K562 (cell line): Measurements from ENCODE around the gene WDR54. TPM values are rescaled to one million over a fixed set of nuclear protein-coding genes. Genes with fewer than 3 reads are reported as not detected.

Experiments
- BRD4 ChIP-seq: fragments of 200-600 bp; sonication (generic); IDR thresholded peaks from 2 replicates; pipeline ENCODE4 v1.6.1; 2017; ENCODE audit warnings: inconsistent platforms
- CEBPZ ChIP-seq: fragments of 150-350 bp; IDR thresholded peaks from 2 replicates; pipeline ENCODE4 v1.6.1; 2014; ENCODE audit warnings: low read depth, mild to moderate bottlenecking, low read length, borderline replicate concordance
- EHMT2 ChIP-seq: fragments of 450-650 bp; IDR thresholded peaks from 2 replicates; pipeline ENCODE4 v1.6.1; 2018; ENCODE audit warnings: antibody characterized with exemption
- ELF1 ChIP-seq: fragments of 200-800 bp; sonication (Bioruptor generic); IDR thresholded peaks from 2 replicates; pipeline ENCODE4 v1.6.1; 2016; ENCODE audit warnings: missing genetic modification characterization, missing compliant biosample characterization
- GTF2E2 ChIP-seq: fragments of 200-800 bp; sonication (Bioruptor generic); IDR thresholded peaks from 2 replicates; pipeline ENCODE4 v1.6.1; 2016; ENCODE audit warnings: missing genetic modification characterization, missing compliant biosample characterization
- MTA3 ChIP-seq: fragments of 450-650 bp; formaldehyde crosslinking; IDR thresholded peaks from 2 replicates; pipeline ENCODE4 v1.6.1; 2017; ENCODE audit warnings: mild to moderate bottlenecking, borderline replicate concordance
- MYBL2 ChIP-seq, 2 experiments: fragments of 450-650 bp in 1 of 2; sonication (generic) in 1 of 2; formaldehyde crosslinking in 1 of 2; IDR thresholded peaks; 2 replicates each; pipeline versions ENCODE4 v1.6.1 to v1.8.1; 2017 to 2022; ENCODE audit warnings: borderline replicate concordance in 1 of 2, inconsistent platforms in 1 of 2, low read depth in 1 of 2, mild to moderate bottlenecking in 1 of 2, missing genetic modification reagents in 1 of 2, moderate library complexity in 1 of 2
- POLR2AphosphoS2 ChIP-seq: IDR thresholded peaks from 2 replicates; pipeline ENCODE4 v1.6.1; 2012; ENCODE audit warnings: low read length, improper control_type of control experiment
- PURB ChIP-seq: sonication (generic); formaldehyde crosslinking; IDR thresholded peaks from 2 replicates; pipeline ENCODE4 v1.9.0; 2021; ENCODE audit warnings: low read depth, mild to moderate bottlenecking, missing genetic modification reagents
- RHOXF2B ChIP-seq: fragments of 250-450 bp; sonication (Bioruptor Pico); conservative IDR thresholded peaks from 2 replicates; pipeline ENCODE4 v1.5.1; 2021
- SMARCA5 ChIP-seq: fragments of 450-650 bp; IDR thresholded peaks from 2 replicates; pipeline ENCODE4 v1.6.1; 2016
- TCF3 ChIP-seq: sonication (generic); formaldehyde crosslinking; IDR thresholded peaks from 2 replicates; pipeline ENCODE4 v1.4.0; 2020; ENCODE audit warnings: mild to moderate bottlenecking, missing genetic modification reagents
- ZFX ChIP-seq: sonication (generic); formaldehyde crosslinking; IDR thresholded peaks from 2 replicates; pipeline ENCODE4 v1.8.0; 2022; ENCODE audit warnings: mild to moderate bottlenecking, missing genetic modification reagents, moderate library complexity
- ZNF124 ChIP-seq: sonication (generic); formaldehyde crosslinking; IDR thresholded peaks from 2 replicates; pipeline ENCODE4 v1.8.1; 2022; ENCODE audit warnings: missing genetic modification reagents
- ZNF280A ChIP-seq: fragments of 450-650 bp; IDR thresholded peaks from 2 replicates; pipeline ENCODE4 v1.6.1; 2018; ENCODE audit warnings: mild to moderate bottlenecking, low read depth; ENCODE audit not compliant: partially characterized antibody
- ZNF431 ChIP-seq: sonication (generic); formaldehyde crosslinking; IDR thresholded peaks from 2 replicates; pipeline ENCODE4 v1.8.0; 2022; ENCODE audit warnings: mild to moderate bottlenecking, missing genetic modification reagents
- ZNF561 ChIP-seq: fragments of 450-650 bp; formaldehyde crosslinking; conservative IDR thresholded peaks from 2 replicates; pipeline ENCODE4 v1.4.0; 2020; ENCODE audit warnings: mild to moderate bottlenecking, moderate library complexity
- polyA plus RNA-seq, 8 experiments: library from polyadenylated mRNA; depleted of rRNA in 4 of 8; stranded (reverse) in 5 of 8; unstranded in 3 of 8; fragments of >200 nt; fragmentation: Nextera tagmentation in 2 of 8; fragmentation: Illumina TruSeq in 1 of 8; extraction: Ambion mirVana in 2 of 8; extraction: Trizol in 1 of 8; gene quantifications; 2 replicates each; pipeline versions ENCODE4 v1.2.1 to v1.2.3, GENCODE V29; 2011 to 2014; ENCODE audit warnings: inconsistent platforms in 1 of 8, missing spikeins in 1 of 8
- total RNA-seq, 7 experiments: library from RNA; depleted of rRNA in 6 of 7; stranded (reverse); fragments of >200 nt in 6 of 7; fragmentation: Illumina TruSeq in 2 of 7; extraction: Trizol in 2 of 7; gene quantifications; 2 replicates each; pipeline versions ENCODE4 v1.2.1 to v1.2.3, GENCODE V29; 2011 to 2021; ENCODE audit warnings: low replicate concordance in 1 of 7
- TF ChIP-seq, protein P1 (sequence below): sonication (generic); formaldehyde crosslinking; IDR thresholded peaks from 2 replicates; pipeline ENCODE4 v1.8.0; 2022; ENCODE audit warnings: mild to moderate bottlenecking, missing genetic modification reagents
- TF ChIP-seq, protein P2 (sequence below): IDR thresholded peaks from 2 replicates; pipeline ENCODE4 v1.6.1; 2016; ENCODE audit warnings: missing genetic modification characterization, missing compliant biosample characterization

The WDR54 gene
- total and polyA plus RNA-seq, 9 of the 15 experiments (the other 6 are each of a cell fraction or from before 2014, with no cell fraction given) = 5.2 to 15.2 (median 7.4) TPM

DNA sequence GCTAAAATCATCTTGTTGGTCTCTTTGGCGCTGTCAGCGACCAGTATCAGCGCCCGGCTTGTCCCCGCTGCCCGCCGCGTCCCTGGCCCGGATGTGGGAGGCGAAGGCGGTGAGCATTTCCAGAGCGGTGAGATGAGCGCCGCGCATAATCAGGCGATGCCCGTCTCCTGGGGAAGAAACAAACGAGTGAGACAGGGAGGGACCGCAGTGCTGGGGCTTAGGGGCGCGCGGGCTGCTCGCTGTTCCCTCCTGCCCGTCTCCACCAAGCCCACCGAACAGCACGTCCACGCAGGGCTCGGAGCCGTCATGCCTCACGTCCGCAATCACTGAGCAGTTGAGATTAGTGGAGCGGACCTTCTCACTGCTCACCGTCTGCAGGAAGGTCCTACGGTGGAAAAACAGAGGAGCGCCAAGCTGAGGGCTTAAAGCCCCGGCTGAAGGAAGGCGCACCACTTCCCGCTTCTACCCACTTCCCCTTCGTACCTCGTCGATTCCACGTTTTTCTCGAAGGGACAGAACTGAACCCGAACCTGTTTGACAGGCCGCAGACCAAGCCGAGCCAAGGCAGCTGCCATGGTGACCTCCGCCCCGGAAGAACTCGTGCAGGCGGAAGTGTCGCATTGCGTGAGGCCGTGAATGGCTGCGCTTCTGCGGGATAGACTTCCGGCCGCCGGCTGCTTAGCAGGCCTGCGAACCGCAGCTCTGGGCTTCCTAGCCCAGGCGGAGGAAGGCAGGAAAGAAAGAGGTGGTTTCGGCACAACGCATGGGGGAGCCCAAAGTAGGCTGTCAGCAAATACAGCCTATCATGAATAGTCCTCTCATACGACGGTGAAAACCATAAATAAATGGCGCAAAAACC is 50.8 kb downstream of the WDR54 start, which contains the start of gene MRPL53 (continued):
- TF ChIP-seq ZNF280A = no peak
- TF ChIP-seq BRD4 = peak; percentile 79
- TF ChIP-seq POLR2AphosphoS2 = peak; percentile 100
- peak; percentile 91 for TF ChIP-seq ZFX
- no peak for TF ChIP-seq ZNF124 (CRISPR knock-in tag)
- no peak for TF ChIP-seq SMARCA5
- 0 out of 2 replicates have a peak, but pooled peaks have one; percentile 10 for TF ChIP-seq TCF3 (CRISPR knock-in tag)
- TF ChIP-seq MYBL2 (IDR thresholded peaks at IDR 0.05; ENCODE audit: low read depth) = no peak
- TF ChIP-seq MYBL2 (CRISPR knock-in tag; IDR thresholded peaks at IDR 0.05; ENCODE audit: borderline replicate concordance) = no peak
- peak; percentile 89 for TF ChIP-seq ELF1
- no peak for TF ChIP-seq PURB
- TF ChIP-seq, protein P1, sequence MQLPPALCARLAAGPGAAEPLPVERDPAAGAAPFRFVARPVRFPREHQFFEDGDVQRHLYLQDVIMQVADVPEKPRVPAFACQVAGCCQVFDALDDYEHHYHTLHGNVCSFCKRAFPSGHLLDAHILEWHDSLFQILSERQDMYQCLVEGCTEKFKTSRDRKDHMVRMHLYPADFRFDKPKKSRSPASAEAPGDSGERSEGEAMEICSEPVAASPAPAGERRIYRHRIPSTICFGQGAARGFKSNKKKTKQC (CRISPR knock-in tag) = peak; percentile 68; the same call in 1 of the 2 replicates
- no peak for TF ChIP-seq ZNF431 (CRISPR knock-in tag)
- TF ChIP-seq CEBPZ = no peak
- peak; percentile 77 for TF ChIP-seq RHOXF2B (CRISPR knock-in tag)
- TF ChIP-seq ZNF561 = no peak
- TF ChIP-seq MTA3 = peak; percentile 84; the same call in 1 of the 2 replicates
- peak; percentile 90 for TF ChIP-seq GTF2E2
- peak; percentile 71; the same call in 1 of the 2 replicates for TF ChIP-seq EHMT2
- TF ChIP-seq, protein P2, sequence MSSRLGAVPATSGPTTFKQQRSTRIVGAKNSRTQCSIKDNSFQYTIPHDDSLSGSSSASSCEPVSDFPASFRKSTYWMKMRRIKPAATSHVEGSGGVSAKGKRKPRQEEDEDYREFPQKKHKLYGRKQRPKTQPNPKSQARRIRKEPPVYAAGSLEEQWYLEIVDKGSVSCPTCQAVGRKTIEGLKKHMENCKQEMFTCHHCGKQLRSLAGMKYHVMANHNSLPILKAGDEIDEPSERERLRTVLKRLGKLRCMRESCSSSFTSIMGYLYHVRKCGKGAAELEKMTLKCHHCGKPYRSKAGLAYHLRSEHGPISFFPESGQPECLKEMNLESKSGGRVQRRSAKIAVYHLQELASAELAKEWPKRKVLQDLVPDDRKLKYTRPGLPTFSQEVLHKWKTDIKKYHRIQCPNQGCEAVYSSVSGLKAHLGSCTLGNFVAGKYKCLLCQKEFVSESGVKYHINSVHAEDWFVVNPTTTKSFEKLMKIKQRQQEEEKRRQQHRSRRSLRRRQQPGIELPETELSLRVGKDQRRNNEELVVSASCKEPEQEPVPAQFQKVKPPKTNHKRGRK (tag) = no peak
